ENCODE measurements around the gene NCOA1. TPM values are rescaled to one million over a fixed set of nuclear protein-coding genes. Genes with fewer than 3 reads are reported as not detected.

Gene NCOA1
- total RNA-seq, 3 donors from 2014 or later, result 34.8 to 55.6 (median 43.6) TPM

DNA sequence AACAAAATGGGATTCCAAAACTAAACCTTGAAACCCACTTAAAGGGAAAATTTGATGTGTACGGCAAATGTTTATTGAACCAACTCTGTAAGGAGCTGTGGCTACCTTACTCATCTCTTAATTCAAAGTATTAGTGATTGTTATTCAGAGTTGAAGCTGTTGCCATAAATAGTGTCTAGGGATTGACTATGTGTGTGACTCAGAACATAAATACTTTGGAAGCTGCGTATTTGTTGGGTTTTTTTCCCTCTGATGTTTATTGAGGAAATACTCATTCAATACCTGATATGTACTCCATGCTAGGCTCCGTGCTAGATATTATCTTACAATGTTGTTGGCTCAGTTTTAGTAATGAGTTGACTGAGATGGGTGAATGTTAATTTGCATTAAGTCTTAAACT, 211.7 kb downstream of the NCOA1 start:
- no peaks in the 10 kb centered on the region for H3K36me3 ChIP-seq (ENCODE audit: low read depth)
- no peak for DNase-seq
- no peaks in the 10 kb centered on the region for H3K9me3 ChIP-seq
- no peaks in the 10 kb centered on the region for H3K4me1 ChIP-seq (ENCODE audit: low read depth)
- TF ChIP-seq, protein P1, sequence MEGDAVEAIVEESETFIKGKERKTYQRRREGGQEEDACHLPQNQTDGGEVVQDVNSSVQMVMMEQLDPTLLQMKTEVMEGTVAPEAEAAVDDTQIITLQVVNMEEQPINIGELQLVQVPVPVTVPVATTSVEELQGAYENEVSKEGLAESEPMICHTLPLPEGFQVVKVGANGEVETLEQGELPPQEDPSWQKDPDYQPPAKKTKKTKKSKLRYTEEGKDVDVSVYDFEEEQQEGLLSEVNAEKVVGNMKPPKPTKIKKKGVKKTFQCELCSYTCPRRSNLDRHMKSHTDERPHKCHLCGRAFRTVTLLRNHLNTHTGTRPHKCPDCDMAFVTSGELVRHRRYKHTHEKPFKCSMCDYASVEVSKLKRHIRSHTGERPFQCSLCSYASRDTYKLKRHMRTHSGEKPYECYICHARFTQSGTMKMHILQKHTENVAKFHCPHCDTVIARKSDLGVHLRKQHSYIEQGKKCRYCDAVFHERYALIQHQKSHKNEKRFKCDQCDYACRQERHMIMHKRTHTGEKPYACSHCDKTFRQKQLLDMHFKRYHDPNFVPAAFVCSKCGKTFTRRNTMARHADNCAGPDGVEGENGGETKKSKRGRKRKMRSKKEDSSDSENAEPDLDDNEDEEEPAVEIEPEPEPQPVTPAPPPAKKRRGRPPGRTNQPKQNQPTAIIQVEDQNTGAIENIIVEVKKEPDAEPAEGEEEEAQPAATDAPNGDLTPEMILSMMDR (IDR thresholded peaks at IDR 0.05), result no peak
- no peak for ATAC-seq
- no peak overlapping the region for H3K4me3 ChIP-seq
- intact Hi-C loops (cut with DNase I, micrococcal nuclease), result no loop called here

DNA sequence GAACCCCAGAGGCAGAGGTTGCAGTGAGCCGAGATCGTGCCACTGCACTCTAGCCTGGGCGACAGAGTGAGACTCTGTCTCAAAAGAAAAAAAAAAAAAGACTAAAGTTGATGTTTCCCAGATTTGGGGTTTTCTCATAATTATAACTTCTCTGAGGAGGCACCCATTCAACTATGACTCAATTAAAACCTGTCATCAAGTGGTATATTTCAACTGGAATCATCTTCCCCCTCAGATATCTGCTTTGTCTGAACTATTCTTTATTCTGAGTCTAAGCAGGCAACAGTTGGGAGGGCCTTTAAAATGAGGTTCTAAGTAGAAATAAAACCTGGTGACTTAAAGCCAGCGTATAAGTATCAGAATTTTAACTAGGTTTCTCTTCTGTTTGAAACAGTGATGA, 213.6 kb downstream of the NCOA1 start:
- intact Hi-C loops (cut with DNase I, micrococcal nuclease), result no loop called here
- no peaks in the 10 kb centered on the region for H3K4me1 ChIP-seq (ENCODE audit: low read depth)

DNA sequence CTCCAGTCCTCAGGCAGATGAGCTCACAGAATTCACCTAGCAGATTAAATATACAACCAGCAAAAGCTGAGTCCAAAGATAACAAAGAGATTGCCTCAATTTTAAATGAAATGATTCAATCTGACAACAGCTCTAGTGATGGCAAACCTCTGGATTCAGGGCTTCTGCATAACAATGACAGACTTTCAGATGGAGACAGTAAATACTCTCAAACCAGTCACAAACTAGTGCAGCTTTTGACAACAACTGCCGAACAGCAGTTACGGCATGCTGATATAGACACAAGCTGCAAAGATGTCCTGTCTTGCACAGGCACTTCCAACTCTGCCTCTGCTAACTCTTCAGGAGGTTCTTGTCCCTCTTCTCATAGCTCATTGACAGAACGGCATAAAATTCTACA, 216.1 kb downstream of the NCOA1 start:
- DNase-seq (no peak), ATAC-seq (no peak)
- no peaks in the 10 kb centered on the region for H3K36me3 ChIP-seq (ENCODE audit: low read depth)
- TF ChIP-seq, protein P1 (IDR thresholded peaks at IDR 0.05), result no peak
- H3K4me3 ChIP-seq, result no peak overlapping the region
- H3K4me1 ChIP-seq (ENCODE audit: low read depth), result no peaks in the 10 kb centered on the region
- intact Hi-C loops (cut with DNase I, micrococcal nuclease), result no loop called here
- no peaks in the 10 kb centered on the region for H3K9me3 ChIP-seq

More for the DNA sequence above, 213.6 kb downstream of the NCOA1 start:
- TF ChIP-seq, protein P1 (IDR thresholded peaks at IDR 0.05), result no peak
- no peaks in the 10 kb centered on the region for H3K36me3 ChIP-seq (ENCODE audit: low read depth)
- no peaks in the 10 kb centered on the region for H3K9me3 ChIP-seq
- no peak for ATAC-seq
- DNase-seq, result no peak
- H3K4me3 ChIP-seq, result no peak overlapping the region

DNA sequence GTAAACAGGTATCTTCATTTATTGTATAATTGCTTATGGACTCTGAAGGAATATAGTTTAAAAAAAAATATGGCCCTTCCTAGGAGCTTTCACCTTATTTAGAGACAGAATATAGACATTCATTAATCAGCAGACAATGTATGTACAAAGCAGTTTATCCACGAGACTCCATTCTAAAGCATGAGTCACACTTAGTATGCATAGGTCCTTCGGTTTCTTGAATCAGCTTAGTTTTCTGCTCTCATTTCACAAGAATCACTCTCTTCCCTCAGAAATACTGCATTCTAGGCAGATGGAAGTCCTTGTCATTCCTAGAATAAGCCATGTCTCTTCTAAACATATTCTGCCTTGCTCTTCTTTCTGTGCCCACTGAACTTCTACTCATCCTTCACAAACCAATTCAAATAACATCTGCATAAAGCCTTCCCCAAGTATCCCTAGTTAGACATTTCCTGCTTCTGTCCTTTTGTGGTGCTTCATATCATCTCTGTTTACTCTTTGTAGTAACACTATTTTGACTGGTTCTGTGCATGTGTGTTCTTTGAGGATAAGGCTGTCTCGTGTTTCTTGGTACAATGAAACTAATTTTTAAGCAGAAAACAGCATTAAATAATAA, 217.6 kb downstream of the NCOA1 start:
- H3K4me3 ChIP-seq, result no peak overlapping the region
- H3K9me3 ChIP-seq, result no peaks in the 10 kb centered on the region
- intact Hi-C loops (cut with DNase I, micrococcal nuclease), result no loop called here
- H3K4me1 ChIP-seq (ENCODE audit: low read depth), result no peaks in the 10 kb centered on the region
- TF ChIP-seq, protein P1 (IDR thresholded peaks at IDR 0.05), result no peak
- no peak for DNase-seq
- no peak for ATAC-seq
- H3K36me3 ChIP-seq (ENCODE audit: low read depth), result no peaks in the 10 kb centered on the region

DNA sequence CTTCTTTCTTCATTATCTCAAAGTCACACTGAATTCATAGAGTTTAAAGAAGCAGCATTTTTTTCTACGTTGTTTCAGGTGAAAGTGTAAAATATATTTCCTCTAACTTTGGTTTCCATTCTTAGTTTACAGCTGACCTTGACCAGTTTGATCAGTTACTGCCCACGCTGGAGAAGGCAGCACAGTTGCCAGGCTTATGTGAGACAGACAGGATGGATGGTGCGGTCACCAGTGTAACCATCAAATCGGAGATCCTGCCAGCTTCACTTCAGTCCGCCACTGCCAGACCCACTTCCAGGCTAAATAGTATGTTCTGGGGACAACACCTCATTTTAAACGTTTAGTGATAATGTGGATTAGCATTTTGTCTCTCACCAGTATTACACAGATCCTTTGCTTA, 219.8 kb downstream of the NCOA1 start:
- no peaks in the 10 kb centered on the region for H3K9me3 ChIP-seq
- intact Hi-C loops (cut with DNase I, micrococcal nuclease), result no loop called here
- DNase-seq, result no peak
- no peak overlapping the region for H3K4me3 ChIP-seq
- no peak for ATAC-seq
- H3K36me3 ChIP-seq (ENCODE audit: low read depth), result no peaks in the 10 kb centered on the region
- no peaks in the 10 kb centered on the region for H3K4me1 ChIP-seq (ENCODE audit: low read depth)
- TF ChIP-seq, protein P1 (IDR thresholded peaks at IDR 0.05), result no peak

DNA sequence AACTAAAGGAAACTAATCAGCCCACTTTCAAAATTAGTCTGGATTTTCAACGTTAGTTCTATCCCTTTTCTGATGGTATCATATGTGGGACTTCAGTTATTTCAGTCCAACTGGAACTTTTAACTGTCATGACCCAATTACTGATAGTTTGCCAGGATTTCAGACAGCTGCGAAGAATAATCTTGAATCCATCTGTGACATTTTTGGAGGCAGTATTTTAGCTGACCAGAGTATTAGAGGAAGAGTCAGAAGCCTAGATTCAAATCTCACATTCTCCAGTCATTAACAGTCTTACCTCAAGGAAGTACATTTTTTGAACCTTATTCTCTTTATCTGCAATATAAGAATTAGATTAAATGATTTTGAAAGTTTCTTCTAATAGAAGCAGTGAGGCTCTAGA, 220.8 kb downstream of the NCOA1 start:
- no peak for DNase-seq
- H3K36me3 ChIP-seq (ENCODE audit: low read depth), result no peaks in the 10 kb centered on the region
- H3K4me3 ChIP-seq, result no peak overlapping the region
- ATAC-seq, result no peak
- TF ChIP-seq, protein P1 (IDR thresholded peaks at IDR 0.05), result no peak
- no peaks in the 10 kb centered on the region for H3K9me3 ChIP-seq
- H3K4me1 ChIP-seq (ENCODE audit: low read depth), result no peaks in the 10 kb centered on the region
- intact Hi-C loops (cut with DNase I, micrococcal nuclease), result no loop called here
